ENCODE data around the gene MAB21L4. TPM values are rescaled to one million over a fixed set of nuclear protein-coding genes. Genes with fewer than 3 reads are reported as not detected.

MAB21L4 gene
- polyA plus RNA-seq (2012; ENCODE audit: insufficient read depth, insufficient read length), result not detected

GRCh38 chr2:240895656-240896388 lies at the start of gene MAB21L4:
TSS of gene MAB21L4 (minus strand) at chr2:240896156. CDS start at chr2:240895997, 159 bp downstream.
- H3K4me3 ChIP-seq (ENCODE audit: low read length), result no peak within 1 kb of the TSS
- DNase-seq (ENCODE audit: low read depth, low spot score), result no peak

DNA sequence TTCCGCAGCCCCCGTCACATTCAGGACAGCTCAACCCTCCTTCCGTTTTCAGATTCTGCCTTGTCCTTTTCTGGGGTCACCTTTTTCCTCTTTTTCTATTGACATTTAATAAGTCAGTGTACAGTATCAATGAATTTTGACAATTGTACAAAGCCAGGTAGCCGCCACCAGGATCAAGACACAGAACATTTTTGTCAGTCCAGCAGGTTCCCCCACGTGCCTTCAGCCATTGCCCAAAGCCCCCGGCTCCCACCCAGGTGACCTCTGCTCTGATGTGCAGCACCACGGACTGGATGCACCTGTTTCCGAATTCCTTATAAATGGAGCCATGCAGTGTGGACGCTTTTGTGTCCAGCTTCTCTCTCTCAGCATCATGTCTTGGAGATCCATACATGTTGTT lies 40.1 kb upstream of the MAB21L4 start:
- DNase-seq (ENCODE audit: low read depth, low spot score), result no peak
- H3K4me3 ChIP-seq (ENCODE audit: low read length), result no peak overlapping the region

GRCh38 chr2:240935103-240935876 lies 39.3 kb upstream of the MAB21L4 start:
- DNase-seq (ENCODE audit: low read depth, low spot score), result no peak
- no peak overlapping the region for H3K4me3 ChIP-seq (ENCODE audit: low read length)

DNA sequence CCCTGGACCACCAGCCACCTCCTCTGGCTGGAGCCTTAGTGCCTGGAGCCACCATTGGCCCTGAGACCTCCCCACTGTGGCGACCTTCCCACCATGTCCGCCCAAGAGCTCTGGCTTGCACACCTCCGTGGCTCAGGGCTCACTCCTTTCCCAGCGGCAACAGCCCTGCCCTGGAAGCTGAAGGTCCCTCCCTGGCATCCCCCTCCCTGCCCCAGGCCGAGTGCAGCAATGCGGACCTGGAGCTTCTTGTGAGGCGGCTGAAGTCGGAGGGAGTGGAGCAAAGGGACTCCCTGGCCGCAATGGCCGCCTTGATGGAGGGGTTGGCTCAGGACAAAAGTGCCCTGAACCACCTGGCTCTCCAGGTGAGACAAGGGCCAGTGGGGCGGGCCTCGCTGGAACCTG lies 38.7 kb upstream of the MAB21L4 start:
- no peak for DNase-seq (ENCODE audit: low read depth, low spot score)
- H3K4me3 ChIP-seq (ENCODE audit: low read length), result no peak overlapping the region

- DNase-seq (ENCODE audit: low read depth, low spot score), result no peak
- no peak overlapping the region for H3K4me3 ChIP-seq (ENCODE audit: low read length)
Observed at GRCh38 chr2:240933966-240934700, 38.2 kb upstream of the MAB21L4 start.

DNA sequence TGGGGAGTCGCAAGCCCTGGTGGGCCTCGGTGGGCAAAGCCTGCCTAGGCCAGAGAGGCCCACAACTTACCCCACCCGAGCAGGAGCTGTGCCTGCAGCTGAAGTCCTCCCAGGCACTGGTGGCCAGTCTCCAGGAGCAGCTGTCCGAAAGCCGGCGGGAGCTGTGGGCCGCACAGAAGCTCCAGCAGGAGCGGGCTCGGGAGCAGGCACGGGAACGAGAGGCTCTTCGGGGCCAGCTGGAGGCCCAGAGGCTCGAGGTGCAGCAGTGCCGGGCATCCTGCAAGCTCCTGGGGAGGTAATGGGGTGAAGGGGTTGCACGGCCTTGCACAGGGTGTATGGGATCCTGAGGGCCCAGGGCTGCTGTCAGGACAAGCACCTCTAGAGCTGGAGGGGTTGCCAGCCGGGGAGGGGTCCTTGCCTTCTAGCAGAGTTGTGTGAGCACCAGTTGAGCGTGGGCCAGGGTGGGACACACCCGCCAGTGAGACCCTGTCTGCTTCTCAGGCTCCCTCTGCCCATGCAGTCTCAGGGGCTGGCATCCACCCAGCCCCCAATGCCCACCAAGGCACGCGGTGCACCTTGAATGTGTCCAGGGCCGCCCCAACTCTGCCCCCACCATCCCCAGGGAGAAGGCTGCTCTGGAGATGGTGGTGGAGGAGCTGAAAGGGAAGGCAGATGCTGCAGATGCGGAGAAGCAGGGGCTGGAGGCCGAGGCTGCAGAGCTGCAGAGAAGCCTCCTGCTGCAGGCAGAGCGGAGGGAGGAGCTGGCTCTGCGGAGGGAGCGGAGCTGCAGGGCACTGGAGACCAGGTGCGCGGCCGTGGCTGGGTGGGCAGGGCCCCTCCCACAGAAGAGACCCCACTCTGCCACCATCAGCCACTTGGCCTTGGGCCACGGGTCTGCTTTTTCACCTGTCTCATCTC lies 37.4 kb upstream of the MAB21L4 start:
- DNase-seq (ENCODE audit: low read depth, low spot score), result no peak
- no peak overlapping the region for H3K4me3 ChIP-seq (ENCODE audit: low read length)

- no peak overlapping the region for H3K4me3 ChIP-seq (ENCODE audit: low read length)
Observed at GRCh38 chr2:240932724-240933047, 36.7 kb upstream of the MAB21L4 start.

GRCh38 chr2:240932001-240932723 lies 36.2 kb upstream of the MAB21L4 start:
- no peak overlapping the region for H3K4me3 ChIP-seq (ENCODE audit: low read length)
- DNase-seq (ENCODE audit: low read depth, low spot score), result no peak

More at GRCh38 chr2:240932724-240933047, 36.7 kb upstream of the MAB21L4 start:
- no peak for DNase-seq (ENCODE audit: low read depth, low spot score)

- DNase-seq (ENCODE audit: low read depth, low spot score), result no peak
- no peak overlapping the region for H3K4me3 ChIP-seq (ENCODE audit: low read length)
Observed at GRCh38 chr2:240931319-240931949, 35.5 kb upstream of the MAB21L4 start.

GRCh38 chr2:240930631-240931318 lies 34.8 kb upstream of the MAB21L4 start:
- no peak overlapping the region for H3K4me3 ChIP-seq (ENCODE audit: low read length)
- no peak for DNase-seq (ENCODE audit: low read depth, low spot score)

GRCh38 chr2:240930096-240930630 lies 34.2 kb upstream of the MAB21L4 start:
- DNase-seq (ENCODE audit: low read depth, low spot score), result no peak
- no peak overlapping the region for H3K4me3 ChIP-seq (ENCODE audit: low read length)

DNA sequence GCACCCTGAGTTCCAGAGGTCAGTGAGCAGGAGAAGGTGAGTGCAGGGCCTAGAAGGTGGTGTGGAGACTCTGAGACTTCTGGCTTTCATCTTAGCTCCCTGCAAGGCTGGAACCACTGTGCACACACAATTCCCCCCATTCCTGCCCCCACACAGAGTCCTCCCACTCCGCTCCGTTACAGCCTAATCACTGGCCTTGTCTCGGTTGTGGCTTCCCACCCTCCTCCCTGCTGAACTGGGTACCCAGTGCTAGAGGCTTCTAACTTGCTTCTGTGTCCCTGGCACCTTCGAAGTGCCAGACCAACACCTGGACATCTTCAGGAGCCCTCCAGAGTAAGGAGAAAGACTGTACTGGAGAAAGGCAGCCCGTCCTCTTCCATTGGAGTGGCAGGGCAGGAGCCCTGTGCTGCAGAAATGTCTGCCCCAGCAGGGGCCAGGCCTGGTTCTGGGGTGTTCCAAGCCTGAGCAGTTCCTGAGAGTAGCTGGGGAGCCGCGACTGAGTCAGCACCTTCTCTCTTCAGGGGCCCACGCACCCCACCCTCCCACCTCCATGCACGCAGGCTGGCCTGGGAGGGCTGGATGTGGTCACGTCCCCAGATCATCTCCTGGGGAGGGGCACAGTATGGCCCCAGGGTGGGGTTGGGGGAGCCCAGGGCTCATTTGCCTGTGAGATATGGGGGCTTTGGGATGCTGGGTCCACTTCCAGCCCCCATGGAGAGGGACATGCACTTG lies 33.6 kb upstream of the MAB21L4 start:
- no peak for DNase-seq (ENCODE audit: low read depth, low spot score)
- no peak overlapping the region for H3K4me3 ChIP-seq (ENCODE audit: low read length)

DNA sequence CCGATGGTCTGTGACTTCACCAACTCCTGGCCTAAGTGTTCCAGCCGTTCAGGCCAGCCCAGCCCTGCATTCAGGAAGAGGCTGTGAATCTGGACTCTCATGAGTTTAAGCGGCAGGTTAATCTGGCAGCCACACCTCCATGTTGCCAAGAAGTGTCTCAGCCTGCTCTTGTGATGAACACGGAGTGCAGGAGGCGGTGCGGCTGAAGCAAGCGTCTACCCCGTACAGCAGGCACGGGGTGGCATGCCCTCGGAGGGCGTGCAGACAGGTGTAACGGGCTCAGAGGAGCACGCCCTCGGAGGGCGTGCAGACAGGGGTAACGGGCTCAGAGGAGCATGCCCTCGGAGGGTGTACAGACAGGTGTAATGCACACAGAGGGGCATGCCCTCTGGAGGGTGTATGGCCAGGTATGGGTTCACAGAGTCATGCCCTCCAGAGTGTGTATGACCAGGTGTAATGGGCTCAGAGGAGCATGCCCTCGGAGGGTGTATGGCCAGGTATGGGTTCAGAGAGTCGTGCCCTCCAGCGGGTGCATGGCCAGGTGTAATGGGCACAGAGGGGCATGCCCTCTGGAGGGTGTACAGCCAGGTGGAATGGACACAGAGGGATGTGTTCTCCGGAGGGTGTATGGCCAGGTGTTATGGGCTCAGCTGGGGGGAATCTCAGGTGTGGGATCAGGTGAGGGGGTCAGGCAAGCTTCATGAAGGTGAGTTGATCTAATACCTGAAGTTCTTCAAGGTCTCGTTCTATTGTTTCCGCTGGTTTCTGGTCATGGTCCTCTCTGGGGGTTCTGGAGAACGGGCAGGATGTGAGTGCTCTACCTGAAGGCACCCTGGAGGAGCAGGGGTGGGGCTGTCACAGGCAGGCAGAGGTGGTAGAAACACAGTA lies 32.8 kb upstream of the MAB21L4 start:
- H3K4me3 ChIP-seq (ENCODE audit: low read length), result no peak overlapping the region
- DNase-seq (ENCODE audit: low read depth, low spot score), result no peak

GRCh38 chr2:240927390-240927781 lies 31.4 kb upstream of the MAB21L4 start:
- no peak for DNase-seq (ENCODE audit: low read depth, low spot score)
- no peak overlapping the region for H3K4me3 ChIP-seq (ENCODE audit: low read length)

- H3K4me3 ChIP-seq (ENCODE audit: low read length), result no peak overlapping the region
- DNase-seq (ENCODE audit: low read depth, low spot score), result no peak
Observed at GRCh38 chr2:240926516-240927389, 30.8 kb upstream of the MAB21L4 start.

All from Jurkat, Clone E6-1 (cell line).